HepG2 (cell line): Measurements from ENCODE around the gene CHST6. TPM values are rescaled to one million over a fixed set of nuclear protein-coding genes. Genes with fewer than 3 reads are reported as not detected.

ENCODE experiments used
- ATAC-seq: fragments of 200-7000 bp; cut with Tn5 transposase; 3 replicates; pipeline ENCODE4 v1.9.1; 2020; ENCODE audit warnings: mild to moderate bottlenecking, moderate library complexity
- BruUV-seq: library from RNA; stranded (reverse); fragments of 400-500 nt; replicated peaks from 2 replicates; lab custom pipeline; 2021; lab: Mats Ljungman, UMichigan
- CTCF ChIA-PET: fragments of 300-600 bp; formaldehyde crosslinking; extraction: SDS; loops from one replicate; lab custom pipeline; 2021; ENCODE audit warnings: low total read pairs, inconsistent platforms, low intra/inter-chr PET ratio; lab: Yijun Ruan, JAX
- POLR2A ChIA-PET: fragments of 350-600 bp; sonication (Branson Sonifier 250); formaldehyde crosslinking; loops from one replicate; lab custom pipeline; 2020; ENCODE audit warnings: antibody characterized with exemption, inconsistent platforms; lab: Yijun Ruan, JAX
- DNase-seq: peaks from one replicate; pipeline ENCODE4 v3.0.0-alpha.2; 2015; ENCODE audit warnings: low spot score
- FAIRE-seq: peaks from 3 replicates; lab custom pipeline; 2011; peaks lifted over from hg19 to GRCh38; lab: Jason Lieb, UNC
- H2AFZ ChIP-seq: one replicate; pipeline ENCODE4 v1.6.1; 2011; ENCODE audit warnings: low read length, inconsistent platforms
- H3K27ac ChIP-seq: fragments of 300-600 bp; 3 replicates; pipeline ENCODE4 v1.8.0; 2011; ENCODE audit warnings: mixed run types, mild to moderate bottlenecking, mixed read lengths, low read length, inconsistent platforms; ENCODE audit not compliant: insufficient read depth; ENCODE audit errors: extremely low read length
- H3K27me3 ChIP-seq, 2 experiments: fragments of 200-600 bp in 1 of 2; 2 replicates in 1 of 2; 3 replicates in 1 of 2; pipeline versions ENCODE4 v1.6.0 to v1.8.0; 2011; ENCODE audit warnings: low read length in 2 of 2, mild to moderate bottlenecking in 2 of 2, moderate library complexity in 2 of 2, inconsistent platforms in 1 of 2; ENCODE audit not compliant: insufficient read depth in 2 of 2, control insufficient read depth in 1 of 2
- H3K36me3 ChIP-seq, 2 experiments: fragments of 200-600 bp in 1 of 2; replicated peaks in 1 of 2; 2 replicates in 1 of 2; 3 replicates in 1 of 2; pipeline versions ENCODE4 v1.5.1 to v1.8.0; 2011; ENCODE audit warnings: low read length in 2 of 2, inconsistent platforms in 1 of 2; ENCODE audit not compliant: insufficient read depth in 2 of 2, control insufficient read depth in 1 of 2
- H3K4me1 ChIP-seq: 2 replicates; pipeline ENCODE4 v1.5.1; 2012; ENCODE audit warnings: low read length, inconsistent platforms; ENCODE audit not compliant: insufficient read depth
- H3K4me2 ChIP-seq: 2 replicates; pipeline ENCODE4 v1.6.0; 2011; ENCODE audit warnings: low read depth, low read length, inconsistent platforms
- H3K4me3 ChIP-seq, 3 experiments: fragments of 200-600 bp in 1 of 3; sonication (generic), shearing (Covaris generic) in 1 of 3; replicated peaks in 1 of 3; 2 replicates each; pipeline ENCODE4 v1.5.1; 2011 to 2016; ENCODE audit warnings: low read length in 3 of 3, inconsistent platforms in 2 of 3, low read depth in 2 of 3, mild to moderate bottlenecking in 2 of 3, control low read depth in 1 of 3, mixed read lengths in 1 of 3; ENCODE audit not compliant: insufficient read depth in 1 of 3
- H3K79me2 ChIP-seq: one replicate; pipeline ENCODE4 v1.6.1; 2011; ENCODE audit warnings: low read length, inconsistent platforms; ENCODE audit not compliant: insufficient read depth
- H3K9ac ChIP-seq: 2 replicates; pipeline ENCODE4 v1.6.0; 2011; ENCODE audit warnings: mild to moderate bottlenecking, low read depth, low read length, inconsistent platforms; ENCODE audit not compliant: insufficient read depth
- H3K9me3 ChIP-seq: 2 replicates; pipeline ENCODE4 v1.5.1; 2012; ENCODE audit warnings: mild to moderate bottlenecking, low read length
- H4K20me1 ChIP-seq: 2 replicates; pipeline ENCODE4 v1.6.0; 2011; ENCODE audit warnings: inconsistent platforms, mild to moderate bottlenecking, low read length, moderate library complexity; ENCODE audit not compliant: insufficient read depth
- CREB1 ChIP-seq, 2 experiments: fragments of 450-650 bp in 1 of 2; IDR thresholded peaks; 2 replicates each; pipeline ENCODE4 v1.6.1; 2016 to 2017; ENCODE audit warnings: control low read depth in 1 of 2, mild to moderate bottlenecking in 1 of 2, missing compliant biosample characterization in 1 of 2, missing genetic modification characterization in 1 of 2
- FOXJ3 ChIP-seq: sonication (generic); formaldehyde crosslinking; IDR thresholded peaks from 2 replicates; pipeline ENCODE4 v1.4.0; 2020; ENCODE audit warnings: missing genetic modification reagents, mild to moderate bottlenecking, borderline replicate concordance
- IRX3 ChIP-seq: sonication (generic); formaldehyde crosslinking; IDR thresholded peaks from 2 replicates; pipeline ENCODE4 v1.8.1; 2023; ENCODE audit warnings: mild to moderate bottlenecking, low read depth, missing genetic modification reagents, borderline replicate concordance
- MED1 ChIP-seq: sonication (generic); formaldehyde crosslinking; IDR thresholded peaks from 2 replicates; pipeline ENCODE4 v1.4.0; 2020; ENCODE audit warnings: missing genetic modification reagents
- SALL2 ChIP-seq: sonication (generic); formaldehyde crosslinking; IDR thresholded peaks from 2 replicates; pipeline ENCODE4 v1.8.1; 2023; ENCODE audit warnings: mild to moderate bottlenecking, missing genetic modification reagents, inconsistent platforms
- ZNF264 ChIP-seq: sonication (generic); formaldehyde crosslinking; IDR thresholded peaks from 2 replicates; pipeline ENCODE4 v1.4.0; 2020; ENCODE audit warnings: missing genetic modification reagents
- ZNF564 ChIP-seq: sonication (generic); formaldehyde crosslinking; IDR thresholded peaks from 2 replicates; pipeline ENCODE4 v1.8.1; 2023; ENCODE audit warnings: mild to moderate bottlenecking, missing genetic modification reagents
- WGBS: methylation state at CpG from one replicate; pipeline ENCODE4 v1.1.6; 2017; ENCODE audit warnings: low lambda C conversion rate; 5-methylcytosine and 5-hydroxymethylcytosine counted together
- in situ Hi-C: cut with HindIII; loops from 2 replicates; pipeline ENCODE4 v1.10.0; 2017; ENCODE audit warnings: low pct_unique_long_range_greater_than_20kb; ENCODE audit not compliant: extremely low pct_ligation_motif_present
- intact Hi-C: fragments of 100-400 bp; cut with micrococcal nuclease; formaldehyde crosslinking; loops from one replicate; pipeline ENCODE4 v1.10.0; 2022; ENCODE audit not compliant: unreplicated experiment
- polyA plus RNA-seq, 8 experiments: library from polyadenylated mRNA; depleted of rRNA in 3 of 8; stranded (reverse) in 7 of 8; unstranded in 1 of 8; fragments of >200 nt; fragmentation: Illumina TruSeq in 4 of 8; extraction: Trizol in 4 of 8; gene quantifications; 2 replicates each; pipeline versions ENCODE4 v1.2.1 to v1.2.3, GENCODE V29; 2011 to 2016; ENCODE audit warnings: low read depth in 4 of 8, missing spikeins in 1 of 8, mixed read lengths in 1 of 8; ENCODE audit not compliant: insufficient read depth in 1 of 8
- total RNA-seq, 5 experiments: library from RNA; depleted of rRNA; stranded (reverse); fragments of >200 nt; fragmentation: Illumina TruSeq; extraction: Trizol; gene quantifications; 2 replicates each; pipeline ENCODE4 v1.2.3, GENCODE V29; 2016; ENCODE audit warnings: low read depth in 1 of 5
- TF ChIP-seq, protein P1 (sequence below): IDR thresholded peaks from 2 replicates; pipeline ENCODE4 v1.4.0; 2020; ENCODE audit warnings: mild to moderate bottlenecking, missing genetic modification reagents
- TF ChIP-seq, protein P2 (sequence below): sonication (generic); formaldehyde crosslinking; IDR thresholded peaks from 2 replicates; pipeline ENCODE4 v1.4.0; 2020; ENCODE audit warnings: missing genetic modification reagents, mild to moderate bottlenecking, borderline replicate concordance
- TF ChIP-seq, protein P3 (sequence below): sonication (generic); formaldehyde crosslinking; IDR thresholded peaks from 2 replicates; pipeline ENCODE4 v1.9.0; 2021; ENCODE audit warnings: missing genetic modification reagents, borderline replicate concordance
- TF ChIP-seq, protein P4 (sequence below): sonication (generic); formaldehyde crosslinking; IDR thresholded peaks from 2 replicates; pipeline ENCODE4 v1.9.0; 2021; ENCODE audit warnings: missing genetic modification reagents, borderline replicate concordance

Gene CHST6
- total and polyA plus RNA-seq, 2 of the 13 experiments (the other 11 are each of a cell fraction or from before 2014, with no cell fraction given), result 0.18 to 0.91 TPM

DNA sequence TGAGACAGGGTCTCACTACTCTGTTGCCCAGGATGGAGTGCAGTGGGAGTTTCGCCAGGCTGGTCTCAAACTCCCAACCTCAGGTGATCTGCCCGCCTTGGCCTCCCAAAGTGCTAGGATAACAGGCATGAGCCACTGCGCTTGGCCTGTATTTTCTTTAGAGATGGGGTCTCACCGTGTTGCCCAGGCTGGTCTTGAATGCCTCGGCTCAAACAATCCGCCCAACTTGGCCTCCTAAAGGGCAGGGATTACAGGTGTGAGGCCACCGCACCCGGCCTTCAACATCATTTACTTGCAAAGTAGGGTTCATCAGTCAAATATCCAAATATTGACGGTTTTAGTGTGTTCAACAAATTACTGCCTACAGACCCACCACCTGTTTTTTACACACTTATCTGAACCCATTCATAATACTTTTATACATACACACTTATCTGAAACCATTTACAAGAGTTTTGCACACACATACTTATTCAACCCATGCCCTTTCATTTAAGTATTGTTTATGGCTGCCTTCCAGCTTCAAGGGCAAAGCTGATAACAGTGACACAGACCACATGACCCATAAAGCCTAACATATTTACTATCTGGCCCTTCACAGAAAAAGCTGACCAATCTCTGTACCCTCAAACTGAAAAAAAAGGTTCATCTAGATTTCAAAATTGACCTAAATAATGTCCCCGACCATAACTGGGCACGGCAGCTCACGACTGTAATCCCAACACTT is 42.6 kb downstream of the CHST6 start:
- BruUV-seq, result no TSS peak
- Histone ChIP-seq H3K4me1 (peaks cover 26% of the 10 kb centered on the region), H3K4me2 (0 out of 2 replicates have a peak overlapping the region, but pooled peaks have one; percentile 2), H3K27ac (no peak overlapping the region), H3K27me3 (no peaks in the 10 kb centered on the region), H3K9me3 (no peaks in the 10 kb centered on the region), H4K20me1 (peaks cover 13% of the 10 kb centered on the region; the same call in 1 of the 2 replicates), H3K4me3 (no peak overlapping the region), H3K36me3 (peaks cover 13 to 31% of the 10 kb centered on the region in 2 experiments; a peak in 4 of 5 replicates), H3K9ac (no peak overlapping the region), H2AFZ (no peak overlapping the region), H3K79me2 (peaks cover 58% of the 10 kb centered on the region)
- ChIA-PET CTCF (interaction anchor here (0.7 kb wide), 1 partner anchor 12 kb away, joined by 3 read pairs; the partner anchor contains the start of gene TMEM170A), POLR2A (interaction anchor here (1.9 kb wide), 1 partner anchor 19 kb away, joined by 6 read pairs; the partner anchor contains the start of gene CFDP1)
- WGBS, result 91% methylated on average over 12 of the region's 12 CpGs
- no peak for FAIRE-seq
- DNase-seq, result peak; percentile 47
- peak; percentile 59 for ATAC-seq
- intact Hi-C loops, result no loop called here
- in situ Hi-C loops, result no loop called here
- TF ChIP-seq IRX3 (CRISPR knock-in tag) (no peak), FOXJ3 (peak; percentile 49; the same call in 1 of the 2 replicates), ZNF264 (CRISPR knock-in tag) (0 out of 2 replicates have a peak, but pooled peaks have one; percentile 26), SALL2 (CRISPR knock-in tag) (peak; percentile 46; the same call in 1 of the 2 replicates), MED1 (0 out of 2 replicates have a peak, but pooled peaks have one; percentile 17), ZNF564 (CRISPR knock-in tag) (no peak), CREB1 (IDR thresholded peaks at IDR 0.05) (no peak), CREB1 (CRISPR knock-in tag; IDR thresholded peaks at IDR 0.05) (no peak)
- TF ChIP-seq, protein P1, sequence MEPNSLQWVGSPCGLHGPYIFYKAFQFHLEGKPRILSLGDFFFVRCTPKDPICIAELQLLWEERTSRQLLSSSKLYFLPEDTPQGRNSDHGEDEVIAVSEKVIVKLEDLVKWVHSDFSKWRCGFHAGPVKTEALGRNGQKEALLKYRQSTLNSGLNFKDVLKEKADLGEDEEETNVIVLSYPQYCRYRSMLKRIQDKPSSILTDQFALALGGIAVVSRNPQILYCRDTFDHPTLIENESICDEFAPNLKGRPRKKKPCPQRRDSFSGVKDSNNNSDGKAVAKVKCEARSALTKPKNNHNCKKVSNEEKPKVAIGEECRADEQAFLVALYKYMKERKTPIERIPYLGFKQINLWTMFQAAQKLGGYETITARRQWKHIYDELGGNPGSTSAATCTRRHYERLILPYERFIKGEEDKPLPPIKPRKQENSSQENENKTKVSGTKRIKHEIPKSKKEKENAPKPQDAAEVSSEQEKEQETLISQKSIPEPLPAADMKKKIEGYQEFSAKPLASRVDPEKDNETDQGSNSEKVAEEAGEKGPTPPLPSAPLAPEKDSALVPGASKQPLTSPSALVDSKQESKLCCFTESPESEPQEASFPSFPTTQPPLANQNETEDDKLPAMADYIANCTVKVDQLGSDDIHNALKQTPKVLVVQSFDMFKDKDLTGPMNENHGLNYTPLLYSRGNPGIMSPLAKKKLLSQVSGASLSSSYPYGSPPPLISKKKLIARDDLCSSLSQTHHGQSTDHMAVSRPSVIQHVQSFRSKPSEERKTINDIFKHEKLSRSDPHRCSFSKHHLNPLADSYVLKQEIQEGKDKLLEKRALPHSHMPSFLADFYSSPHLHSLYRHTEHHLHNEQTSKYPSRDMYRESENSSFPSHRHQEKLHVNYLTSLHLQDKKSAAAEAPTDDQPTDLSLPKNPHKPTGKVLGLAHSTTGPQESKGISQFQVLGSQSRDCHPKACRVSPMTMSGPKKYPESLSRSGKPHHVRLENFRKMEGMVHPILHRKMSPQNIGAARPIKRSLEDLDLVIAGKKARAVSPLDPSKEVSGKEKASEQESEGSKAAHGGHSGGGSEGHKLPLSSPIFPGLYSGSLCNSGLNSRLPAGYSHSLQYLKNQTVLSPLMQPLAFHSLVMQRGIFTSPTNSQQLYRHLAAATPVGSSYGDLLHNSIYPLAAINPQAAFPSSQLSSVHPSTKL (CRISPR knock-in tag), result no peak
- TF ChIP-seq, protein P2, sequence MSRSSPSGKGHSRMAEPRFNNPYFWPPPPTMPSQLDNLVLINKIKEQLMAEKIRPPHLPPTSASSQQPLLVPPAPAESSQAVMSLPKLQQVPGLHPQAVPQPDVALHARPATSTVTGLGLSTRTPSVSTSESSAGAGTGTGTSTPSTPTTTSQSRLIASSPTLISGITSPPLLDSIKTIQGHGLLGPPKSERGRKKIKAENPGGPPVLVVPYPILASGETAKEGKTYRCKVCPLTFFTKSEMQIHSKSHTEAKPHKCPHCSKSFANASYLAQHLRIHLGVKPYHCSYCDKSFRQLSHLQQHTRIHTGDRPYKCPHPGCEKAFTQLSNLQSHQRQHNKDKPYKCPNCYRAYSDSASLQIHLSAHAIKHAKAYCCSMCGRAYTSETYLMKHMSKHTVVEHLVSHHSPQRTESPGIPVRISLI (CRISPR knock-in tag), result peak; percentile 19; the same call in 1 of the 2 replicates
- TF ChIP-seq, protein P3, sequence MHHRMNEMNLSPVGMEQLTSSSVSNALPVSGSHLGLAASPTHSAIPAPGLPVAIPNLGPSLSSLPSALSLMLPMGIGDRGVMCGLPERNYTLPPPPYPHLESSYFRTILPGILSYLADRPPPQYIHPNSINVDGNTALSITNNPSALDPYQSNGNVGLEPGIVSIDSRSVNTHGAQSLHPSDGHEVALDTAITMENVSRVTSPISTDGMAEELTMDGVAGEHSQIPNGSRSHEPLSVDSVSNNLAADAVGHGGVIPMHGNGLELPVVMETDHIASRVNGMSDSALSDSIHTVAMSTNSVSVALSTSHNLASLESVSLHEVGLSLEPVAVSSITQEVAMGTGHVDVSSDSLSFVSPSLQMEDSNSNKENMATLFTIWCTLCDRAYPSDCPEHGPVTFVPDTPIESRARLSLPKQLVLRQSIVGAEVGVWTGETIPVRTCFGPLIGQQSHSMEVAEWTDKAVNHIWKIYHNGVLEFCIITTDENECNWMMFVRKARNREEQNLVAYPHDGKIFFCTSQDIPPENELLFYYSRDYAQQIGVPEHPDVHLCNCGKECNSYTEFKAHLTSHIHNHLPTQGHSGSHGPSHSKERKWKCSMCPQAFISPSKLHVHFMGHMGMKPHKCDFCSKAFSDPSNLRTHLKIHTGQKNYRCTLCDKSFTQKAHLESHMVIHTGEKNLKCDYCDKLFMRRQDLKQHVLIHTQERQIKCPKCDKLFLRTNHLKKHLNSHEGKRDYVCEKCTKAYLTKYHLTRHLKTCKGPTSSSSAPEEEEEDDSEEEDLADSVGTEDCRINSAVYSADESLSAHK (CRISPR knock-in tag), result no peak
- TF ChIP-seq, protein P4, sequence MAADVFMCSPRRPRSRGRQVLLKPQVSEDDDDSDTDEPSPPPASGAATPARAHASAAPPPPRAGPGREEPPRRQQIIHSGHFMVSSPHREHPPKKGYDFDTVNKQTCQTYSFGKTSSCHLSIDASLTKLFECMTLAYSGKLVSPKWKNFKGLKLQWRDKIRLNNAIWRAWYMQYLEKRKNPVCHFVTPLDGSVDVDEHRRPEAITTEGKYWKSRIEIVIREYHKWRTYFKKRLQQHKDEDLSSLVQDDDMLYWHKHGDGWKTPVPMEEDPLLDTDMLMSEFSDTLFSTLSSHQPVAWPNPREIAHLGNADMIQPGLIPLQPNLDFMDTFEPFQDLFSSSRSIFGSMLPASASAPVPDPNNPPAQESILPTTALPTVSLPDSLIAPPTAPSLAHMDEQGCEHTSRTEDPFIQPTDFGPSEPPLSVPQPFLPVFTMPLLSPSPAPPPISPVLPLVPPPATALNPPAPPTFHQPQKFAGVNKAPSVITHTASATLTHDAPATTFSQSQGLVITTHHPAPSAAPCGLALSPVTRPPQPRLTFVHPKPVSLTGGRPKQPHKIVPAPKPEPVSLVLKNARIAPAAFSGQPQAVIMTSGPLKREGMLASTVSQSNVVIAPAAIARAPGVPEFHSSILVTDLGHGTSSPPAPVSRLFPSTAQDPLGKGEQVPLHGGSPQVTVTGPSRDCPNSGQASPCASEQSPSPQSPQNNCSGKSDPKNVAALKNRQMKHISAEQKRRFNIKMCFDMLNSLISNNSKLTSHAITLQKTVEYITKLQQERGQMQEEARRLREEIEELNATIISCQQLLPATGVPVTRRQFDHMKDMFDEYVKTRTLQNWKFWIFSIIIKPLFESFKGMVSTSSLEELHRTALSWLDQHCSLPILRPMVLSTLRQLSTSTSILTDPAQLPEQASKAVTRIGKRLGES (CRISPR knock-in tag), result no peak
